ENCODE results near the gene NR4A1.

The NR4A1 gene

GRCh38 chr12:52011602-52012214 lies 39.5 kb upstream of the NR4A1 start:
- no peak overlapping the region for H3K4me3 ChIP-seq (ENCODE audit: low read depth, low read length)
- no peak for DNase-seq (ENCODE audit: low read depth)
- TF ChIP-seq, protein P1, sequence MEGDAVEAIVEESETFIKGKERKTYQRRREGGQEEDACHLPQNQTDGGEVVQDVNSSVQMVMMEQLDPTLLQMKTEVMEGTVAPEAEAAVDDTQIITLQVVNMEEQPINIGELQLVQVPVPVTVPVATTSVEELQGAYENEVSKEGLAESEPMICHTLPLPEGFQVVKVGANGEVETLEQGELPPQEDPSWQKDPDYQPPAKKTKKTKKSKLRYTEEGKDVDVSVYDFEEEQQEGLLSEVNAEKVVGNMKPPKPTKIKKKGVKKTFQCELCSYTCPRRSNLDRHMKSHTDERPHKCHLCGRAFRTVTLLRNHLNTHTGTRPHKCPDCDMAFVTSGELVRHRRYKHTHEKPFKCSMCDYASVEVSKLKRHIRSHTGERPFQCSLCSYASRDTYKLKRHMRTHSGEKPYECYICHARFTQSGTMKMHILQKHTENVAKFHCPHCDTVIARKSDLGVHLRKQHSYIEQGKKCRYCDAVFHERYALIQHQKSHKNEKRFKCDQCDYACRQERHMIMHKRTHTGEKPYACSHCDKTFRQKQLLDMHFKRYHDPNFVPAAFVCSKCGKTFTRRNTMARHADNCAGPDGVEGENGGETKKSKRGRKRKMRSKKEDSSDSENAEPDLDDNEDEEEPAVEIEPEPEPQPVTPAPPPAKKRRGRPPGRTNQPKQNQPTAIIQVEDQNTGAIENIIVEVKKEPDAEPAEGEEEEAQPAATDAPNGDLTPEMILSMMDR (conservative IDR thresholded peaks at IDR 0.05; ENCODE audit: low read depth, low read length), result no peak

DNA sequence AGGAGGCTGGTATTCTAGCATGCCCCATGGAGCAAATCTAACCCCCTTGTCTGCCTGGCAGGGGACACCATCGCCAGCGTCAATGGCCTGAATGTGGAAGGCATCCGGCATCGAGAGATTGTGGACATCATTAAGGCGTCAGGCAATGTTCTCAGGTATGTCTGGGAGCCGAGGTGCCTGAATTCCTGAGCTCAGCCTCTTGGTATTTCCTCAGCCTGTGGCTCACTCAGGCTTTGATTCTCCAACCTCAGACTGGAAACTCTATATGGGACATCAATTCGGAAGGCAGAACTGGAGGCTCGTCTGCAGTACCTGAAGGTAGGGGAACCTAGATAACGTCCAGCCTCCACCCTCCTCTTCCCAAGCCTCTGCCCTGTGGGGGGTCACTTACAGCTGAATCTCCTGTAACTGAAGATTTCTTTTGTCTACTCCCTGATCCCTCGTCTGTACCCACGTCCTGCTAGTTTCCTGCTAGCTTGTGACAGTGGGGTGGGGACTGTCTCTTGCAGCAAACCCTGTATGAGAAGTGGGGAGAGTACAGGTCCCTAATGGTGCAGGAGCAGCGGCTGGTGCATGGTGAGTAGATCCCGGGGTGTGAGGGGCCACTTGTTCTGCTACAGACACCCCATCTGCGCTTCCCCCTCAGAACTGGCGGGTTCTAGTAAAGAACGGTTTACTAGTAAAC lies 37.5 kb upstream of the NR4A1 start:
- TF ChIP-seq, protein P1 (conservative IDR thresholded peaks at IDR 0.05; ENCODE audit: low read depth, low read length), result no peak
- no peak for DNase-seq (ENCODE audit: low read depth)
- H3K4me3 ChIP-seq (ENCODE audit: low read depth, low read length), result no peak overlapping the region

DNA sequence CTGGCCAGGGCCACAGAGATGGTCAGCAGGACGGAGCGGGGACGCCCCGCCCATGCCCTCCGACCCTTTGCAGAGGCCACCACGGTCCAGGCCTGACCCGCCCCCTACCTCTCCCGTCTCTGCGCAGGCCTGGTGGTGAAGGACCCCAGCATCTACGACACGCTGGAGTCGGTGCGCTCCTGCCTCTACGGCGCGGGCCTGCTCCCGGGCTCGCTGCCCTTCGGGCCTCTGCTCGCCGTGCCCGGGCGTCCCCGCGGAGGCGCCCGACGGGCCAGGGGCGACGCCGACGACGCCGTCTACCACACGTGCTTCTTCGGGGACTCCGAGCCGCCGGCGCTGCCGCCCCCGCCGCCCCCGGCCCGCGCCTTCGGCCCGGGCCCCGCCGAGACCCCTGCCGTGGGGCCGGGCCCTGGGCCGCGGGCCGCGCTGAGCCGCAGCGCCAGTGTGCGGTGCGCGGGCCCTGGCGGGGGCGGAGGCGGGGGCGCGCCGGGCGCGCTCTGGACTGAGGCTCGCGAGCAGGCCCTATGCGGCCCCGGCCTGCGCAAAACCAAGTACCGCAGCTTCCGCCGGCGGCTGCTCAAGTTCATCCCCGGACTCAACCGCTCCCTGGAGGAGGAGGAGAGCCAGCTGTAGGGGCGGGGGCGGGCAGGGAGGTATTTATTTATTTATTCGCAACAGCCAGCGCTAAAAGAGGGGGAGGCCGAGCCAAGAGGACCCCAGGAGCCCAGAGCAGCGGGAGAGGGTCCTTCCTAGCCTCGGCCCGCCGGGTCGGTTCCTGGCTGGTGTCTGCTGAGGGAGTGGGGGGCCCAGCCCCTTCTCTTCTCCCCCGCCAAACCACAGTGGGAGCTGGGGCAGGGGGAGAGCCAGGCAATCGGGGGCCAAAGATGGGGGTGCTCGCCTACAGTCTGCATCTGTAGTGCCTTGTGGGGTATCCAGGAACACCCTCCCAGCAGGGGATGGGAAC lies 36.4 kb upstream of the NR4A1 start:
- DNase-seq (ENCODE audit: low read depth), result peak; percentile 57
- TF ChIP-seq, protein P1 (conservative IDR thresholded peaks at IDR 0.05; ENCODE audit: low read depth, low read length), result no peak
- H3K4me3 ChIP-seq (ENCODE audit: low read depth, low read length), result no peak overlapping the region

GRCh38 chr12:52015532-52016041 lies 35.7 kb upstream of the NR4A1 start:
- no peak for DNase-seq (ENCODE audit: low read depth)
- TF ChIP-seq, protein P1 (conservative IDR thresholded peaks at IDR 0.05; ENCODE audit: low read depth, low read length), result no peak
- H3K4me3 ChIP-seq (ENCODE audit: low read depth, low read length), result no peak overlapping the region

- TF ChIP-seq, protein P1 (conservative IDR thresholded peaks at IDR 0.05; ENCODE audit: low read depth, low read length), result no peak
- no peak overlapping the region for H3K4me3 ChIP-seq (ENCODE audit: low read depth, low read length)
- no peak for DNase-seq (ENCODE audit: low read depth)
These were observed 32.7 kb upstream of the NR4A1 start for GRCh38 chr12:52018433-52019112.

GRCh38 chr12:52019113-52019770 lies 32.0 kb upstream of the NR4A1 start:
- TF ChIP-seq, protein P1 (conservative IDR thresholded peaks at IDR 0.05; ENCODE audit: low read depth, low read length), result no peak
- DNase-seq (ENCODE audit: low read depth), result no peak
- no peak overlapping the region for H3K4me3 ChIP-seq (ENCODE audit: low read depth, low read length)
